Activated effector memory CD4-positive, alpha-beta T cell treated with Interleukin-2 at 50 U/mL for 16 hours (primary cell): ENCODE data around the gene TSEN54.

Experiments used
- DNase-seq: peaks from one replicate; pipeline ENCODE4 v3.0.0-alpha.2; 2020

The TSEN54 gene

GRCh38 chr17:75489511-75489955 lies 26.8 kb upstream of the TSEN54 start:
- no peak for DNase-seq

- DNase-seq: no peak
Measured at GRCh38 chr17:75490173-75490743, 26.1 kb upstream of the TSEN54 start.

GRCh38 chr17:75490953-75491649 lies 25.2 kb upstream of the TSEN54 start:
- no peak for DNase-seq

- no peak for DNase-seq
Measured at GRCh38 chr17:75491680-75492079, 24.6 kb upstream of the TSEN54 start.

- no peak for DNase-seq
Measured at GRCh38 chr17:75492555-75493168, 23.7 kb upstream of the TSEN54 start.

- no peak for DNase-seq
Measured at GRCh38 chr17:75493476-75494129, 22.7 kb upstream of the TSEN54 start.

- DNase-seq: no peak
Measured at GRCh38 chr17:75494326-75494877, 21.9 kb upstream of the TSEN54 start.

GRCh38 chr17:75496005-75496404 lies 20.3 kb upstream of the TSEN54 start:
- DNase-seq: no peak

- DNase-seq: no peak
Measured at GRCh38 chr17:75498039-75498725, 18.1 kb upstream of the TSEN54 start.

GRCh38 chr17:75498726-75499213 lies 17.6 kb upstream of the TSEN54 start:
- DNase-seq: no peak

GRCh38 chr17:75499313-75500022 lies 16.9 kb upstream of the TSEN54 start:
- no peak for DNase-seq

GRCh38 chr17:75500419-75501216 lies 15.7 kb upstream of the TSEN54 start:
- DNase-seq: no peak

- DNase-seq: no peak
Measured at GRCh38 chr17:75501378-75502071, 14.8 kb upstream of the TSEN54 start.

GRCh38 chr17:75502072-75502720 lies 14.1 kb upstream of the TSEN54 start:
- DNase-seq: no peak

- DNase-seq: no peak
Measured at GRCh38 chr17:75502721-75503329, 13.5 kb upstream of the TSEN54 start.

GRCh38 chr17:75503337-75503950 lies 12.9 kb upstream of the TSEN54 start:
- DNase-seq: no peak

GRCh38 chr17:75503976-75504346 lies 12.4 kb upstream of the TSEN54 start:
- DNase-seq: no peak

- DNase-seq: no peak
Measured at GRCh38 chr17:75504347-75505151, 11.8 kb upstream of the TSEN54 start.

- no peak for DNase-seq
Measured at GRCh38 chr17:75505152-75505409, 11.2 kb upstream of the TSEN54 start.
